IPS-NIHi7 (cell line): ENCODE measurements around the gene SELENOI.
"Not testable (repeated sequence)": the region's sequence is repeated elsewhere in the genome, so short reads cannot be mapped to it uniquely, and the experiment has no call there.

Source experiments
- DNase-seq: peaks from one replicate; pipeline ENCODE4 v3.0.0; 2012; ENCODE audit warnings: mixed read lengths; ENCODE audit errors: extremely low spot score

SELENOI gene

GRCh38 chr2:26345545-26346453 lies at the start of gene SELENOI:
Gene SELENOI, plus strand, starts transcription at chr2:26346143. Its CDS starts 90 bp downstream, at chr2:26346233.
- peak; percentile 98 for DNase-seq

- DNase-seq = no peak
These were observed 48.9 kb upstream of the SELENOI start for GRCh38 chr2:26297061-26297460.

- no peak for DNase-seq
These were observed 47.7 kb upstream of the SELENOI start for GRCh38 chr2:26298286-26298637.

GRCh38 chr2:26298638-26299393 lies 47.1 kb upstream of the SELENOI start:
- DNase-seq = no peak

GRCh38 chr2:26299471-26300101 lies 46.4 kb upstream of the SELENOI start:
- no peak for DNase-seq

- DNase-seq = no peak
These were observed 45.6 kb upstream of the SELENOI start for GRCh38 chr2:26300234-26300925.

- no peak for DNase-seq
These were observed 43.1 kb upstream of the SELENOI start for GRCh38 chr2:26302846-26303245.

GRCh38 chr2:26305094-26305493 lies 40.8 kb upstream of the SELENOI start:
- not testable (repeated sequence) for DNase-seq

GRCh38 chr2:26305540-26305939 lies 40.4 kb upstream of the SELENOI start:
- no peak for DNase-seq

GRCh38 chr2:26309921-26310320 lies 36.0 kb upstream of the SELENOI start:
- DNase-seq = no peak

- no peak for DNase-seq
These were observed 33.5 kb upstream of the SELENOI start for GRCh38 chr2:26312471-26312870.

GRCh38 chr2:26313446-26313845 lies 32.5 kb upstream of the SELENOI start:
- no peak for DNase-seq

GRCh38 chr2:26314243-26314642 lies 31.7 kb upstream of the SELENOI start:
- peak; percentile 72 for DNase-seq

GRCh38 chr2:26316041-26316440 lies 29.9 kb upstream of the SELENOI start:
- DNase-seq = no peak

- DNase-seq = no peak
These were observed 29.1 kb upstream of the SELENOI start for GRCh38 chr2:26316845-26317244.

- DNase-seq = no peak
These were observed 28.4 kb upstream of the SELENOI start for GRCh38 chr2:26317377-26318105.

- DNase-seq = no peak
These were observed 27.0 kb upstream of the SELENOI start for GRCh38 chr2:26318950-26319349.

- not testable (repeated sequence) for DNase-seq
These were observed 21.5 kb upstream of the SELENOI start for GRCh38 chr2:26324479-26324878.

GRCh38 chr2:26324903-26325302 lies 21.0 kb upstream of the SELENOI start:
- no peak for DNase-seq

GRCh38 chr2:26325851-26326250 lies 20.1 kb upstream of the SELENOI start:
- DNase-seq = no peak

GRCh38 chr2:26326514-26326913 lies 19.4 kb upstream of the SELENOI start:
- no peak for DNase-seq
